Mesendoderm (in vitro differentiated cells): Measurements from ENCODE around the gene ACOX3.
"Not testable (repeated sequence)": the region's sequence is repeated elsewhere in the genome, so short reads cannot be mapped to it uniquely, and the experiment has no call there.

Experiments used
- DNase-seq: peaks from one replicate; pipeline ENCODE4 v3.0.0; 2013
- H2AK5ac ChIP-seq: 2 replicates; pipeline ENCODE4 v1.6.1; 2013; ENCODE audit warnings: low read length, inconsistent platforms
- H2BK120ac ChIP-seq: 2 replicates; pipeline ENCODE4 v1.6.1; 2013; ENCODE audit warnings: low read depth, mild to moderate bottlenecking, low read length, moderate library complexity, mixed read lengths
- H2BK15ac ChIP-seq: replicated peaks from 2 replicates; pipeline ENCODE4 v1.6.1; 2013; ENCODE audit warnings: low read depth, mild to moderate bottlenecking, moderate library complexity
- H2BK5ac ChIP-seq: 2 replicates; pipeline ENCODE4 v1.6.1; 2013; ENCODE audit warnings: low read length, inconsistent platforms
- H3K18ac ChIP-seq: 2 replicates; pipeline ENCODE4 v1.6.1; 2013; ENCODE audit warnings: mild to moderate bottlenecking, low read length, mixed read lengths
- H3K23ac ChIP-seq: one replicate; pipeline ENCODE4 v1.6.1; 2013; ENCODE audit warnings: low read length
- H3K27ac ChIP-seq: 2 replicates; pipeline ENCODE4 v1.5.1; 2013; ENCODE audit warnings: low read depth, mild to moderate bottlenecking, inconsistent platforms, low read length, moderate library complexity
- H3K27me3 ChIP-seq: 2 replicates; pipeline ENCODE4 v1.6.1; 2013; ENCODE audit warnings: low read length, control low read depth, mild to moderate bottlenecking, inconsistent platforms; ENCODE audit not compliant: insufficient read depth, poor library complexity
- H3K36me3 ChIP-seq: 2 replicates; pipeline ENCODE4 v1.6.1; 2013; ENCODE audit warnings: low read length, inconsistent platforms; ENCODE audit not compliant: control insufficient read depth, insufficient read depth
- H3K4ac ChIP-seq: one replicate; pipeline ENCODE4 v1.6.1; 2013; ENCODE audit warnings: low read depth, mild to moderate bottlenecking, low read length, moderate library complexity
- H3K4me1 ChIP-seq: 2 replicates; pipeline ENCODE4 v1.6.1; 2013; ENCODE audit warnings: low read depth, low read length, inconsistent platforms; ENCODE audit not compliant: control insufficient read depth
- H3K4me2 ChIP-seq: 2 replicates; pipeline ENCODE4 v1.6.1; 2013; ENCODE audit warnings: low read length
- H3K4me3 ChIP-seq: 2 replicates; pipeline ENCODE4 v1.5.1; 2013; ENCODE audit warnings: mild to moderate bottlenecking, low read length
- H3K56ac ChIP-seq: one replicate; pipeline ENCODE4 v1.6.1; 2013; ENCODE audit warnings: low read length
- H3K79me1 ChIP-seq: 2 replicates; pipeline ENCODE4 v1.6.1; 2013; ENCODE audit warnings: low read length, inconsistent platforms
- H3K79me2 ChIP-seq: 2 replicates; pipeline ENCODE4 v1.6.1; 2013; ENCODE audit warnings: mild to moderate bottlenecking, low read length; ENCODE audit not compliant: control insufficient read depth, insufficient read depth
- H3K9ac ChIP-seq: 2 replicates; pipeline ENCODE4 v1.6.1; 2013; ENCODE audit warnings: low read length, inconsistent platforms
- H4K5ac ChIP-seq: one replicate; pipeline ENCODE4 v1.6.1; 2013; ENCODE audit warnings: low read length
- H4K8ac ChIP-seq: one replicate; pipeline ENCODE4 v1.6.1; 2013; ENCODE audit warnings: low read depth, mild to moderate bottlenecking, control low read depth, low read length, moderate library complexity
- WGBS: extraction: QIAGEN DNeasy Blood & Tissue Kit; methylation state at CpG from one replicate; pipeline ENCODE4 v1.1.7; 2013; ENCODE audit warnings: low lambda C conversion rate, missing lambda C conversion rate; ENCODE audit not compliant: insufficient coverage; ENCODE audit errors: extremely low coverage; 5-methylcytosine and 5-hydroxymethylcytosine counted together

Gene ACOX3

GRCh38 chr4:8390577-8390976 lies 49.9 kb downstream of the ACOX3 start:
- no peak overlapping the region for H3K27ac ChIP-seq
- H3K18ac ChIP-seq, result no peak overlapping the region
- no peak overlapping the region for H4K5ac ChIP-seq
- no peak overlapping the region for H3K4ac ChIP-seq
- H3K79me1 ChIP-seq, result no peaks in the 10 kb centered on the region
- H2BK120ac ChIP-seq, result no peak overlapping the region
- H3K23ac ChIP-seq, result no peak overlapping the region
- no peak overlapping the region for H3K4me3 ChIP-seq
- peaks cover 5% of the 10 kb centered on the region for H3K36me3 ChIP-seq
- no peak overlapping the region for H2AK5ac ChIP-seq
- no peak overlapping the region for H4K8ac ChIP-seq
- no peak overlapping the region for H3K56ac ChIP-seq
- no peaks in the 10 kb centered on the region for H3K4me1 ChIP-seq
- H2BK5ac ChIP-seq, result no peak overlapping the region
- H3K9ac ChIP-seq, result no peak overlapping the region
- no peak overlapping the region for H2BK15ac ChIP-seq
- no peaks in the 10 kb centered on the region for H3K27me3 ChIP-seq
- DNase-seq, result no peak
- H3K79me2 ChIP-seq, result no peaks in the 10 kb centered on the region
- WGBS, result no CpG with 5 or more reads among the region's 5 CpGs
- no peak overlapping the region for H3K4me2 ChIP-seq

DNA sequence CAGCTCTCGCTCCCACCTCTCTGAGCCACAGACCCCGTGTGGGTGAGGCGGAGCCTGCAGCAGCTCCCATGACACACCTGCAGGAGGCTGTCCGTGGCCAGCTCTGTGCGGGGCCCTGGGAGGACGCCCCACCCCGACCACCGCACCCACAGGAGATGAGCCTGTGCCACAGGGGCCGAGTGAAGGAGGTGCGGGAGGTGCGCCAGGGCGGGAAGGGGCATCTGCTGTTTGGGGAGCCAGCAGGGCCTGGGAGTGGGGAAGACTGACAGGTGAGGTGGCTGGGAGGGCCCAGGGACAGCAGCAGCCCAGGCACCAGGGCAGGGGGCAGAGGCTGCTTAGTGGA lies 52.0 kb downstream of the ACOX3 start:
- Histone ChIP-seq H3K36me3 (peaks cover 3% of the 10 kb centered on the region), H3K56ac (no peak overlapping the region), H4K5ac (no peak overlapping the region), H3K18ac (no peak overlapping the region), H3K27ac (no peak overlapping the region), H2BK120ac (no peak overlapping the region), H2BK5ac (no peak overlapping the region), H2BK15ac (no peak overlapping the region), H4K8ac (no peak overlapping the region), H3K9ac (no peak overlapping the region), H2AK5ac (no peak overlapping the region), H3K79me1 (no peaks in the 10 kb centered on the region), H3K4me3 (no peak overlapping the region), H3K4me2 (no peak overlapping the region), H3K23ac (no peak overlapping the region), H3K4me1 (no peaks in the 10 kb centered on the region), H3K79me2 (no peaks in the 10 kb centered on the region), H3K4ac (no peak overlapping the region), H3K27me3 (no peaks in the 10 kb centered on the region)
- DNase-seq, result no peak
- WGBS, result no CpG with 5 or more reads among the region's 12 CpGs

- no peak overlapping the region for H2BK5ac ChIP-seq
- H3K27me3 ChIP-seq, result no peaks in the 10 kb centered on the region
- no peak overlapping the region for H2BK120ac ChIP-seq
- no peak overlapping the region for H3K27ac ChIP-seq
- H2AK5ac ChIP-seq, result no peak overlapping the region
- no peak overlapping the region for H4K5ac ChIP-seq
- no CpG with 5 or more reads among the region's 33 CpGs for WGBS
- no peaks in the 10 kb centered on the region for H3K4me1 ChIP-seq
- no peaks in the 10 kb centered on the region for H3K79me1 ChIP-seq
- no peak overlapping the region for H3K4me2 ChIP-seq
- no peaks in the 10 kb centered on the region for H3K79me2 ChIP-seq
- no peak overlapping the region for H3K4ac ChIP-seq
- H3K23ac ChIP-seq, result no peak overlapping the region
- no peak overlapping the region for H3K56ac ChIP-seq
- DNase-seq, result no peak
- no peak overlapping the region for H3K9ac ChIP-seq
- no peak overlapping the region for H2BK15ac ChIP-seq
- no peak overlapping the region for H3K18ac ChIP-seq
- peaks cover 3% of the 10 kb centered on the region for H3K36me3 ChIP-seq
- H4K8ac ChIP-seq, result no peak overlapping the region
- no peak overlapping the region for H3K4me3 ChIP-seq
Measured at GRCh38 chr4:8387615-8388527, 52.7 kb downstream of the ACOX3 start.

DNA sequence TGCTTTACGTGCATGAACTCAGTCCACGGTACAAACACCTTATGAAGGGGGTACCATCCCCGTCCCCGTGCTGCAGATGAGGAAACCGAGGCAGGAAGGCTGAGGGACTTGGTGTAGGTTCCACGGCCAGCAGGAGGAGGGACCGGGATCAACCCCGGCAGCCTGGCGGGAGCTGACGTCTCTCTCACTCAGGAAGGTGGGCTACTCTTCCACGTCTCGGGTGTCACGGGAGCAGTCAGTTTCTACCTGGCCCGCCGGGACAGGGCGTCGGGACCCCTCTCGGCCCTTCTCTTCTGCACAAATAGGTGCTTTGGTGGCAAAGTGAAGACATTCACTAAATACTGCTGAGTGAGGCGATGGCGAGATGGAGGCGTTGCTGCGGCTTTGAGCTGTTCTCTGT lies 53.3 kb downstream of the ACOX3 start:
- Histone ChIP-seq H3K79me2 (no peaks in the 10 kb centered on the region), H2BK15ac (no peak overlapping the region), H3K4me1 (no peaks in the 10 kb centered on the region), H3K9ac (no peak overlapping the region), H3K56ac (no peak overlapping the region), H3K27ac (no peak overlapping the region), H3K27me3 (no peaks in the 10 kb centered on the region), H4K5ac (no peak overlapping the region), H2BK5ac (no peak overlapping the region), H3K79me1 (no peaks in the 10 kb centered on the region), H3K18ac (no peak overlapping the region), H4K8ac (no peak overlapping the region), H3K23ac (no peak overlapping the region), H3K4ac (no peak overlapping the region), H2BK120ac (no peak overlapping the region), H3K4me3 (no peak overlapping the region), H3K36me3 (peaks cover 3% of the 10 kb centered on the region), H3K4me2 (no peak overlapping the region), H2AK5ac (no peak overlapping the region)
- no CpG with 5 or more reads among the region's 22 CpGs for WGBS
- no peak for DNase-seq

- no peak overlapping the region for H2BK15ac ChIP-seq
- no peak overlapping the region for H2AK5ac ChIP-seq
- no peak overlapping the region for H3K23ac ChIP-seq
- H3K4me1 ChIP-seq, result no peaks in the 10 kb centered on the region
- H4K8ac ChIP-seq, result no peak overlapping the region
- no peak overlapping the region for H3K4ac ChIP-seq
- H3K18ac ChIP-seq, result no peak overlapping the region
- no peak overlapping the region for H3K4me3 ChIP-seq
- no peak overlapping the region for H3K27ac ChIP-seq
- no peaks in the 10 kb centered on the region for H3K79me1 ChIP-seq
- no peak overlapping the region for H3K9ac ChIP-seq
- no peaks in the 10 kb centered on the region for H3K79me2 ChIP-seq
- no CpG with 5 or more reads among the region's 24 CpGs for WGBS
- H2BK5ac ChIP-seq, result no peak overlapping the region
- no peak overlapping the region for H2BK120ac ChIP-seq
- DNase-seq, result no peak
- H3K56ac ChIP-seq, result no peak overlapping the region
- no peak overlapping the region for H4K5ac ChIP-seq
- no peak overlapping the region for H3K4me2 ChIP-seq
- H3K27me3 ChIP-seq, result no peaks in the 10 kb centered on the region
- peaks cover 3% of the 10 kb centered on the region for H3K36me3 ChIP-seq
Measured at GRCh38 chr4:8386731-8387130, 53.8 kb downstream of the ACOX3 start.

DNA sequence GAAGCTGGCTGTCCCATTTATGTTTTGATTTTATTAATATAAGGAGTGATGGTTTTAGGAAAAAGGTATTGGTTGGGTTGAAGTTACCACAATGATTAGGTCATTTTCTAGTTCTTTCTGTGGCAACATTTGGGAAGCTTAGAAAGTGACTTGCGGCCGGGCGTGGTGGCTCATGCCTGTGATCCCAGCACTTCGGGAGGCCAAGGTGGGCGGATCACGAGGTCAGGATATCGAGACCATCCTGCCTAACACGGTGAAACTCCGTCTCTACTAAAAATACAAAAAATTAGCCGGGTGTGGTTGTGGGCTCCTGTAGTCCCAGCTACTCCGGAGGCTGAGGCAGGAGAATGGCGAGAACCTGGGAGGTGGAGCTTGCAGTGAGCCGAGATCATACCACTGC lies 54.4 kb downstream of the ACOX3 start:
- not testable (repeated sequence) for H2AK5ac ChIP-seq, H3K79me2 ChIP-seq, H3K9ac ChIP-seq, DNase-seq, H3K27me3 ChIP-seq, H2BK15ac ChIP-seq, H4K8ac ChIP-seq, H3K79me1 ChIP-seq, H3K18ac ChIP-seq, H3K56ac ChIP-seq, H3K4me3 ChIP-seq, H2BK120ac ChIP-seq, H3K36me3 ChIP-seq, H4K5ac ChIP-seq, H3K4ac ChIP-seq, H3K4me1 ChIP-seq, H2BK5ac ChIP-seq, H3K4me2 ChIP-seq, H3K27ac ChIP-seq, H3K23ac ChIP-seq
- WGBS, result no CpG with 5 or more reads among the region's 13 CpGs
